ENCODE data around the gene FRMD4A. TPM values are rescaled to one million over a fixed set of nuclear protein-coding genes. Genes with fewer than 3 reads are reported as not detected.

Gene FRMD4A
- total RNA-seq, 4 donors from 2014 or later: 13.7 to 27.2 (median 19.6) TPM

- Histone ChIP-seq H3K4me1 (no peaks in the 10 kb centered on the region), H3K9me3 (no peaks in the 10 kb centered on the region), H3K27me3 (no peaks in the 10 kb centered on the region), H3K4me3 (no peak overlapping the region), H3K27ac (no peak overlapping the region), H3K36me3 (peaks cover 0 to 51% of the 10 kb centered on the region in 2 donors)
- WGBS, 2 donors (ENCODE audit: low coverage in 1 of 2): 72 to 77% methylated on average over 9 to 19 of the region's 20 CpGs
- TF ChIP-seq POLR2AphosphoS5 (IDR thresholded peaks at IDR 0.05): no peak
- TF ChIP-seq POLR2A (IDR thresholded peaks at IDR 0.05): no peak
- no peak for TF ChIP-seq CTCF (IDR thresholded peaks at IDR 0.05)
- TF ChIP-seq EP300 (IDR thresholded peaks at IDR 0.05): no peak
- no peak for ATAC-seq
Observed at GRCh38 chr10:13674645-13675588, 655.8 kb downstream of the FRMD4A start.

GRCh38 chr10:13673156-13673555, 657.6 kb downstream of the FRMD4A start:
- H3K27me3 ChIP-seq: no peaks in the 10 kb centered on the region
- no peak for ATAC-seq
- 86 to 91% methylated on average over 3 to 8 of the region's 8 CpGs for WGBS, 2 donors (ENCODE audit: low coverage in 1 of 2)
- H3K4me1 ChIP-seq: no peaks in the 10 kb centered on the region
- no peak overlapping the region for H3K27ac ChIP-seq
- H3K9me3 ChIP-seq: no peaks in the 10 kb centered on the region
- no peak overlapping the region for H3K4me3 ChIP-seq
- peaks cover 0 to 64% of the 10 kb centered on the region in 2 donors for H3K36me3 ChIP-seq
- no peak for TF ChIP-seq CTCF (IDR thresholded peaks at IDR 0.05)
- no peak for TF ChIP-seq EP300 (IDR thresholded peaks at IDR 0.05)
- TF ChIP-seq POLR2A (IDR thresholded peaks at IDR 0.05): no peak
- no peak for TF ChIP-seq POLR2AphosphoS5 (IDR thresholded peaks at IDR 0.05)

GRCh38 chr10:13672548-13672947, 658.2 kb downstream of the FRMD4A start:
- no peak for ATAC-seq
- H3K9me3 ChIP-seq: no peaks in the 10 kb centered on the region
- H3K36me3 ChIP-seq: peaks cover 0 to 67% of the 10 kb centered on the region in 2 donors
- 93 to 94% methylated on average over 2 to 4 of the region's 7 CpGs for WGBS, 2 donors (ENCODE audit: low coverage in 1 of 2)
- TF ChIP-seq CTCF (IDR thresholded peaks at IDR 0.05) (no peak), POLR2A (IDR thresholded peaks at IDR 0.05) (no peak), POLR2AphosphoS5 (IDR thresholded peaks at IDR 0.05) (no peak)
- no peaks in the 10 kb centered on the region for H3K4me1 ChIP-seq
- no peak overlapping the region for H3K27ac ChIP-seq
- H3K4me3 ChIP-seq: no peak overlapping the region
- no peaks in the 10 kb centered on the region for H3K27me3 ChIP-seq

- no peak for ATAC-seq
Observed at GRCh38 chr10:13671904-13672303, 658.8 kb downstream of the FRMD4A start.

More at GRCh38 chr10:13671904-13672303, 658.8 kb downstream of the FRMD4A start:
- Histone ChIP-seq H3K9me3 (no peaks in the 10 kb centered on the region), H3K36me3 (peaks cover 0 to 71% of the 10 kb centered on the region in 2 donors), H3K4me1 (no peaks in the 10 kb centered on the region), H3K4me3 (no peak overlapping the region), H3K27me3 (no peaks in the 10 kb centered on the region), H3K27ac (no peak overlapping the region)
- WGBS, 2 donors (ENCODE audit: low coverage in 1 of 2): 80 to 95% methylated on average over 7 to 8 of the region's 10 CpGs
- TF ChIP-seq CTCF (IDR thresholded peaks at IDR 0.05): no peak
- TF ChIP-seq EP300 (IDR thresholded peaks at IDR 0.05): no peak
- TF ChIP-seq POLR2AphosphoS5 (IDR thresholded peaks at IDR 0.05): no peak
- TF ChIP-seq POLR2A (IDR thresholded peaks at IDR 0.05): no peak
